ENCODE results near the gene WNT2B.

Gene WNT2B

GRCh38 chr1:112505400-112505785, 3.4 kb upstream of the WNT2B start:
- no peak for DNase-seq

- DNase-seq, result no peak
Observed at GRCh38 chr1:112505878-112506277, 2.9 kb upstream of the WNT2B start.

GRCh38 chr1:112506306-112506705, 2.5 kb upstream of the WNT2B start:
- DNase-seq, result no peak

GRCh38 chr1:112506731-112507130, 2.0 kb upstream of the WNT2B start:
- no peak for DNase-seq

- DNase-seq, result no peak
Observed at GRCh38 chr1:112507336-112507735, 1.4 kb upstream of the WNT2B start.

GRCh38 chr1:112507921-112508277, 866 bp upstream of the WNT2B start:
- DNase-seq, result peak; percentile 25

- DNase-seq, result peak; percentile 8
Observed at GRCh38 chr1:112509005-112509659, 367 bp downstream of the WNT2B start.

- DNase-seq, result no peak
Observed at GRCh38 chr1:112509660-112510178, 954 bp downstream of the WNT2B start.

GRCh38 chr1:112510340-112510739, 1.6 kb downstream of the WNT2B start:
- DNase-seq, result no peak

- DNase-seq, result no peak
Observed at GRCh38 chr1:112511897-112512296, 3.1 kb downstream of the WNT2B start.

GRCh38 chr1:112513112-112513870, 4.5 kb downstream of the WNT2B start:
- DNase-seq, result no peak

GRCh38 chr1:112514901-112515300, 6.1 kb downstream of the WNT2B start:
- no peak for DNase-seq

GRCh38 chr1:112515311-112516009, 6.7 kb downstream of the WNT2B start:
- DNase-seq, result no peak

GRCh38 chr1:112516141-112516540, 7.4 kb downstream of the WNT2B start:
- no peak for DNase-seq

- no peak for DNase-seq
Observed at GRCh38 chr1:112517231-112517630, 8.5 kb downstream of the WNT2B start.

- no peak for DNase-seq
Observed at GRCh38 chr1:112517646-112518045, 8.9 kb downstream of the WNT2B start.

- DNase-seq, result no peak
Observed at GRCh38 chr1:112518186-112518585, 9.4 kb downstream of the WNT2B start.

GRCh38 chr1:112520166-112520565, 11.4 kb downstream of the WNT2B start:
- DNase-seq, result no peak

- DNase-seq, result no peak
Observed at GRCh38 chr1:112522621-112523020, 13.9 kb downstream of the WNT2B start.

GRCh38 chr1:112524251-112524650, 15.5 kb downstream of the WNT2B start:
- DNase-seq, result no peak

GRCh38 chr1:112524986-112525385, 16.2 kb downstream of the WNT2B start:
- no peak for DNase-seq

- DNase-seq, result no peak
Observed at GRCh38 chr1:112527266-112528010, 18.7 kb downstream of the WNT2B start.

GRCh38 chr1:112528076-112528475, 19.3 kb downstream of the WNT2B start:
- no peak for DNase-seq

Data from CD4-positive, alpha-beta T cell treated with Interleukin-21 for 1 hour (primary cell).